T-cell (primary cell): Measurements from ENCODE around the gene AMACR. TPM values are rescaled to one million over a fixed set of nuclear protein-coding genes. Genes with fewer than 3 reads are reported as not detected.

Experiments
- ATAC-seq, 4 experiments: fragments of 200-7000 bp in 3 of 4; fragments of 150-1000 bp in 1 of 4; cut with Tn5 transposase; replicated peaks in 1 of 4; 1 replicate in 3 of 4; 2 replicates in 1 of 4; pipeline ENCODE4 v1.10.0; 2021; ENCODE audit warnings: moderate library complexity in 3 of 4, mild to moderate bottlenecking in 2 of 4, moderate number of reproducible peaks in 1 of 4
- CTCF ChIA-PET, 2 donors: fragments of 300-600 bp; sonication (Branson Sonifier 250); formaldehyde crosslinking; loops; one replicate each; lab custom pipeline; 2022; ENCODE audit warnings: antibody characterized with exemption in 2 of 2; lab: Charles Lee
- POLR2A ChIA-PET, 2 donors: fragments of 300-600 bp; sonication (Branson Sonifier 250); formaldehyde crosslinking; loops; one replicate each; lab custom pipeline; 2022; ENCODE audit warnings: antibody characterized with exemption in 2 of 2; lab: Charles Lee
- DNase-seq, 35 experiments: peaks; one replicate each; pipeline versions ENCODE4 v3.0.0 to v3.0.0-alpha.2; 2013 to 2023
- H3K27ac ChIP-seq: one replicate; pipeline ENCODE4 v1.5.1; 2013; ENCODE audit warnings: low read length
- H3K27me3 ChIP-seq, 2 experiments: replicated peaks in 1 of 2; 1 replicate in 1 of 2; 2 replicates in 1 of 2; pipeline versions ENCODE4 v1.6.1 to v1.7.0; 2013; ENCODE audit warnings: low read length in 1 of 2, mixed read lengths in 1 of 2; ENCODE audit not compliant: control insufficient read depth in 2 of 2, insufficient read depth in 2 of 2; ENCODE audit errors: extremely low read depth in 1 of 2
- H3K36me3 ChIP-seq, 2 donors: 1 replicate in 1 of 2; 2 replicates in 1 of 2; pipeline versions ENCODE4 v1.6.1 to v1.7.0; 2013; ENCODE audit warnings: low read length in 1 of 2; ENCODE audit not compliant: control insufficient read depth in 2 of 2, insufficient read depth in 1 of 2; ENCODE audit errors: extremely low read depth in 1 of 2
- H3K4me1 ChIP-seq, 2 experiments: 1 replicate in 1 of 2; 2 replicates in 1 of 2; pipeline versions ENCODE4 v1.6.1 to v1.7.0; 2013; ENCODE audit warnings: low read length in 2 of 2, mixed read lengths in 1 of 2; ENCODE audit not compliant: insufficient read depth in 2 of 2, control insufficient read depth in 1 of 2; ENCODE audit errors: extremely low read depth in 1 of 2
- H3K4me3 ChIP-seq, 2 donors: 1 replicate in 1 of 2; 2 replicates in 1 of 2; pipeline versions ENCODE4 v1.5.1 to v1.7.0; 2013; ENCODE audit warnings: mild to moderate bottlenecking in 2 of 2, low read length in 1 of 2, moderate library complexity in 1 of 2; ENCODE audit not compliant: control insufficient read depth in 1 of 2; ENCODE audit errors: extremely low read depth in 1 of 2
- H3K9me3 ChIP-seq: 2 replicates; pipeline ENCODE4 v1.7.0; 2013
- H3K27ac Mint-ChIP-seq, 2 donors: one replicate each; pipeline ENCODE4 v1.8.0; 2020 to 2021; ENCODE audit warnings: mild to moderate bottlenecking in 2 of 2, mixed read lengths in 2 of 2
- H3K27me3 Mint-ChIP-seq, 2 donors: one replicate each; pipeline ENCODE4 v1.8.0; 2021 to 2022; ENCODE audit warnings: mixed read lengths in 2 of 2
- H3K36me3 Mint-ChIP-seq: one replicate; pipeline ENCODE4 v1.8.0; 2021; ENCODE audit warnings: mixed read lengths
- H3K4me1 Mint-ChIP-seq, 3 donors: one replicate each; pipeline ENCODE4 v1.8.0; 2020 to 2022; ENCODE audit warnings: mixed read lengths in 3 of 3, mild to moderate bottlenecking in 1 of 3
- H3K4me3 Mint-ChIP-seq, 3 donors: one replicate each; pipeline ENCODE4 v1.8.0; 2020 to 2022; ENCODE audit warnings: mild to moderate bottlenecking in 3 of 3, mixed read lengths in 3 of 3, moderate library complexity in 3 of 3
- H3K9me3 Mint-ChIP-seq, 3 donors: one replicate each; pipeline ENCODE4 v1.8.0; 2020 to 2022; ENCODE audit warnings: mixed read lengths in 3 of 3
- WGBS: methylation state at CpG from one replicate; pipeline ENCODE4 v1.1.5; 2013; ENCODE audit warnings: missing lambda C conversion rate; ENCODE audit not compliant: insufficient coverage; 5-methylcytosine and 5-hydroxymethylcytosine counted together
- total RNA-seq, 35 experiments: library from RNA in 6 of 35; stranded (reverse) in 6 of 35; fragments of 120-200 nt in 1 of 35; gene quantifications; one replicate each; pipeline versions ENCODE4 v1.2.1 to v1.2.4 and lab custom pipeline; 2013 to 2026

The AMACR gene
- total RNA-seq, 5 donors from 2014 or later (not counting 1 experiment from before 2014, with no cell fraction given) = 2.6 to 6.9 (median 3.9) TPM

DNA sequence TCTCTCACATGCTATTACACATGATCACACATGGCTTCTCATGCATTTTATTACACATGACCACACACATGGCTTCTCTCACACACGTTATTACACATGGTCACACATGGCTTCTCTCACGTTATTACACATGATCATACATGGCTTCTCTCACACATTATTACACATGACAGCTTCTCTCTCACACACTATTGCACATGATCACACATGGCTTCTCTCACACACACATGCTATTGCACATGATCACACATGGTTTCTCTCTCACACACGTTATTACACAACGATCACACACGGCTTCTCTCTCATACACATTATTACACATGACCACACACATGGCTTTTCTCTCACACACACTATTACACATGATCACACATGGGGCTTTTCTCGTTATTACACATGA is 22.4 kb downstream of the AMACR start:
- no peaks in the 10 kb centered on the region for H3K9me3 ChIP-seq

DNA sequence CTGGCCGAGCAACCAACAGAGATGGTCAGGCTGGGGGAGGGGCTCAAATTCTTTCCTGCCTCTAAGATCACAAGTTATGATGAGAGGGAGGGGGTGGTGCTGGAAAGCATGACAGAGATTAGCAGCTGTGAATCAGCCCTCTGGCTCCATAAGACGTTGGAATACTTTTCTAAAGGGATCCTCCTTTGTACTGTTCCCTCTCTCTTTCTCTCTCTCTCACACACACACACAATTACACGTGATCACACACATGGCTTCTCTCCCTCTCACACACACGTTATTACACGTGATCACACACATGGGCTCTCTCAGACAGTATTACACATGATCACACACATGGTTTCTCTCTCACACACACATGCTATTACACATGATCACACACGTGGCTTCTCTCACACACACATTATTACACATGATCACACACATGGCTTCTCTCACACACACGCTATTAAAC is 23.2 kb downstream of the AMACR start, which contains the start of gene SLC45A2:
SLC45A2 (minus strand) TSS at position 23 of the 454 bp plus-strand sequence. CDS start 110 bp downstream, outside the sequence.
- Histone ChIP-seq H3K27ac (no peak within 1 kb of the TSS), H3K9me3 (no peaks in the 10 kb centered on the region), H3K4me1 (no peaks in the 10 kb centered on the region), H3K36me3 (peaks cover 0 to 19% of the 10 kb centered on the region in 2 donors), H3K4me3 (no peak within 1 kb of the TSS), H3K27me3 (no peaks in the 10 kb centered on the region)
- Mint-ChIP-seq H3K4me3 (no peak within 1 kb of the TSS), H3K4me1 (no peaks in the 10 kb centered on the region), H3K27ac (no peak within 1 kb of the TSS), H3K27me3 (no peaks in the 10 kb centered on the region), H3K36me3 (peaks cover 21% of the 10 kb centered on the region), H3K9me3 (no peaks in the 10 kb centered on the region)
- DNase-seq (no peak), ATAC-seq (no peak)
- ChIA-PET POLR2A (no interaction called here), CTCF (no interaction called here)
- 83% methylated on average over 6 of the region's 7 CpGs for WGBS

More for the DNA sequence above, 22.4 kb downstream of the AMACR start:
- POLR2A ChIA-PET = no interaction called here
- CTCF ChIA-PET = no interaction called here
- 88% methylated on average over 6 of the region's 6 CpGs for WGBS
- Mint-ChIP-seq H3K27ac (no peak overlapping the region), H3K27me3 (no peaks in the 10 kb centered on the region), H3K36me3 (peaks cover 25% of the 10 kb centered on the region), H3K9me3 (no peaks in the 10 kb centered on the region), H3K4me1 (no peaks in the 10 kb centered on the region), H3K4me3 (no peak overlapping the region)
- DNase-seq (no peak), ATAC-seq (no peak)
- Histone ChIP-seq H3K4me3 (no peak overlapping the region), H3K4me1 (no peaks in the 10 kb centered on the region), H3K27ac (no peak overlapping the region), H3K36me3 (peaks cover 0 to 19% of the 10 kb centered on the region in 2 donors), H3K27me3 (no peaks in the 10 kb centered on the region)

DNA sequence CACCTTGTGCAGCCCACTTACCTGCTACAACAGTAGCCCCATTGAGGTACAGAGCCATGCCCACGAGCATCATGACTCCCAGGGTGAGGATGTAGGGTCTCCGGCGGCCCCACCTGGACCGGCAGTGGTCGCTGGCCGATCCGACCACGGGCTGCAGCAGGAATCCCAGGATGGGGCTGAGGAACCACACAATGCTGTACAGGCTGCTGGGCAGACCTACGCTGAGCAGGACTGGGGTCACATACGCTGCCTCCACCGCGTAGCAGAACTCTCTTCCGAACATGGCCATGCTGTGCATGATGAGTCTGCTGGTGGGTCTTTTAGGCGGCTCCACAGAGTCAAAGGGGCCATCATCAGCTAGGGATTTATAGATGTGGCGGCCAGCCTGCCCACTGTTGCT is 23.7 kb downstream of the AMACR start:
- Mint-ChIP-seq H3K36me3 (peaks cover 18% of the 10 kb centered on the region), H3K27ac (no peak overlapping the region), H3K27me3 (peaks cover 0 to 1% of the 10 kb centered on the region in 2 donors), H3K4me1 (no peaks in the 10 kb centered on the region), H3K4me3 (no peak overlapping the region), H3K9me3 (no peaks in the 10 kb centered on the region)
- ATAC-seq (no peak), DNase-seq (no peak)
- POLR2A ChIA-PET = no interaction called here
- 95% methylated on average over 12 of the region's 15 CpGs for WGBS
- H3K9me3 ChIP-seq = no peaks in the 10 kb centered on the region
- no peak overlapping the region for H3K27ac ChIP-seq
- peaks cover 0 to 18% of the 10 kb centered on the region in 2 donors for H3K36me3 ChIP-seq
- H3K4me1 ChIP-seq = no peaks in the 10 kb centered on the region
- no peak overlapping the region for H3K4me3 ChIP-seq
- no peaks in the 10 kb centered on the region for H3K27me3 ChIP-seq
- CTCF ChIA-PET = no interaction called here

DNA sequence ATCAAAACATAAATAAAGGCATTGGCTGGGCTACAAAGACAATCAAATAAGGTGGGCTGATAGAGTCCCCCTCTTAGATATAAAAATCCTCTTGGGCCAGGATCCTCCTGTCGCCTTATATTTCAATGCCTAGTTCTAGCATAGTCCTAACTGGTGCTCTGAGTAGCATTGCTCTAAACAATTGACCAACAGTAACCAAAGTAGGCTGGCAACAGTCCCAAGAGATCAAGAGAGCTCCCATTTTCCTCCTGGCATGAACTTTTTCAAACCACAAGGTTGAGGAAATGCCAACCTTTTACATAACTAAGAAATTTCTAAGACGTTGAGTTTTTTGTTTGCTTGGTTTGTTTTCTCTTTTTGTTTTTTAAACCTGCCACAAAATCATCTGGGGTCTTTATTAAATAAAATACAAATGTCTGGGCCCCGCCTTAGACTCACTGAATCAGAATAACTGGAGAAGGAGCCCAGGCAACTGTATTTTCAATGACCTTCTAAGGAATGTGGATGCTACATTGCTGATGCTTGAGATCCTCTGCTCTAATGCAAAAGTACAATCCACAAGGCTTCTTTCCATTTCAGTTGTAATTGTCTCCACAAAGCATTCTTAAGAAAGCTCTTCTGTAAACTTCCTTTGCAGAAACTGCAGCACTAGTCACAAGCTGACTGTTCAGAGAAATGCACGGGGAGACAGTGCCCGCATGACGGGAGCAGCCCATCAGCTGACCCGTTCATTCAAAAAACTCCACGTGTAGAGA is 26.3 kb downstream of the AMACR start:
- H3K4me3 ChIP-seq = no peak overlapping the region
- H3K9me3 Mint-ChIP-seq = no peaks in the 10 kb centered on the region
- ChIA-PET CTCF (interaction anchor here in 1 of 2 donors (0.5 kb wide), 1 partner anchor 19 kb away, joined by 4 read pairs; no protein-coding TSS in a partner anchor), POLR2A (no interaction called here)
- H3K4me3 Mint-ChIP-seq = no peak overlapping the region
- WGBS = 83% methylated on average over 6 of the region's 8 CpGs
- H3K27me3 Mint-ChIP-seq = peaks cover 0 to 4% of the 10 kb centered on the region in 2 donors
- DNase-seq = no peak
- no peaks in the 10 kb centered on the region for H3K36me3 Mint-ChIP-seq
- H3K4me1 ChIP-seq = no peaks in the 10 kb centered on the region
- no peaks in the 10 kb centered on the region for H3K9me3 ChIP-seq
- no peak for ATAC-seq
- H3K27ac Mint-ChIP-seq = no peak overlapping the region
- no peaks in the 10 kb centered on the region for H3K4me1 Mint-ChIP-seq
- H3K36me3 ChIP-seq = peaks cover 0 to under 1% of the 10 kb centered on the region in 2 donors
- H3K27me3 ChIP-seq = no peaks in the 10 kb centered on the region
- no peak overlapping the region for H3K27ac ChIP-seq

DNA sequence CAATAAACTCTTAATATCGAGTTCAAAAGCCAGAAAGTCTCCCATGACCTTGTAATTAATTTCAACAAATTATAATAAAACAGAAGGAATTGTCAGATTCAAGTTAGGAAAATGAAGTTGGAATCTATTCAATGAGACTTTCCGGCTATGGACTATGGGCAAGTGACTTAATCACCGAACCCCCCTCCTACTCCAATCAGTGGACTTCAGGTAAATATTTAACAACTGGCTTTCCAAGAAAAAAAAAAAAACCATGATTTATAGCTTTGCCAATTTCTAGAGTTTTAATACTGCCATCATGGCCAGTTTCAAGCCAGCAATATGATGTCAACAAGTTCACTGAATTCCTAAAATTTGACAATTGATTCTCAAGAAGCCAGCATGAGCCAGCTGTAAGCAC is 27.8 kb downstream of the AMACR start:
- DNase-seq = no peak
- H3K4me1 ChIP-seq = no peaks in the 10 kb centered on the region
- H3K27ac Mint-ChIP-seq = no peak overlapping the region
- no peaks in the 10 kb centered on the region for H3K4me1 Mint-ChIP-seq
- no CpG with 5 or more reads among the region's 3 CpGs for WGBS
- H3K36me3 Mint-ChIP-seq = no peaks in the 10 kb centered on the region
- CTCF ChIA-PET = no interaction called here
- H3K36me3 ChIP-seq = no peaks in the 10 kb centered on the region
- POLR2A ChIA-PET = interaction anchor here in 1 of 2 donors (0.6 kb wide), 1 partner anchor 45 kb away, joined by 3 read pairs; no protein-coding TSS in a partner anchor
- H3K9me3 Mint-ChIP-seq = no peaks in the 10 kb centered on the region
- no peak for ATAC-seq
- no peak overlapping the region for H3K4me3 Mint-ChIP-seq
- H3K9me3 ChIP-seq = no peaks in the 10 kb centered on the region
- no peaks in the 10 kb centered on the region for H3K27me3 ChIP-seq
- H3K27me3 Mint-ChIP-seq = peaks cover 0 to 4% of the 10 kb centered on the region in 2 donors
- no peak overlapping the region for H3K4me3 ChIP-seq
- no peak overlapping the region for H3K27ac ChIP-seq

DNA sequence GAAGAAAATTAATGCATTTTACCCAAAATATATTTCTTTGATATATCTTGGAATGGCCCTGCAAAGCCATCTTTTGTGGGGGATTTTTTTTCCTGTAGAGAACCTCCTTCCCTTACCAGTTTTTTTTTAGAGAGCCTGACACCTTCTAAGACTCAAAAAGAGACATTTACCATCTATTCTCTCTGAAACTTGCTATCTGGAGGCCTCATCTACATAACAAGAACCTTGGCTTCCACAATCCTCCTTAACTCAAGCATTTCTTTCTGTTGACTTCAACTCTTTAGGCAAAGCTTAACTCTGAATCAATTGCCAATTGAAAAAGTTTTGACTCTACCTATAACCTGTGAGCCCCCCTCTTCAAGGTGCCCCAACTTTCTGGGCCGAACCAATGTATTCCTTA is 29.5 kb downstream of the AMACR start:
- H3K27ac ChIP-seq = no peak overlapping the region
- Mint-ChIP-seq H3K9me3 (no peaks in the 10 kb centered on the region), H3K4me3 (no peak overlapping the region), H3K4me1 (peaks cover 3 to 8% (median 4%) of the 10 kb centered on the region in 3 donors), H3K36me3 (no peaks in the 10 kb centered on the region), H3K27me3 (peaks cover 2 to 4% of the 10 kb centered on the region in 2 donors), H3K27ac (no peak overlapping the region)
- ATAC-seq (no peak), DNase-seq (no peak)
- no peaks in the 10 kb centered on the region for H3K27me3 ChIP-seq
- no peaks in the 10 kb centered on the region for H3K4me1 ChIP-seq
- no peaks in the 10 kb centered on the region for H3K36me3 ChIP-seq
- no peaks in the 10 kb centered on the region for H3K9me3 ChIP-seq
- POLR2A ChIA-PET = no interaction called here
- no peak overlapping the region for H3K4me3 ChIP-seq
- 80% methylated on average over 1 of the region's 1 CpG for WGBS
- CTCF ChIA-PET = interaction anchor here in 1 of 2 donors (1.0 kb wide), 1 partner anchor 8 kb away, joined by 3 read pairs; no protein-coding TSS in a partner anchor
